GM12878 (cell line): ENCODE results near the gene ALDH1A1. TPM values are rescaled to one million over a fixed set of nuclear protein-coding genes. Genes with fewer than 3 reads are reported as not detected.

Source experiments
- ATAC-seq: fragments of 200-7000 bp; cut with Tn5 transposase; 3 replicates; pipeline ENCODE4 v1.9.1; 2020; ENCODE audit warnings: mild to moderate bottlenecking, moderate library complexity
- BruUV-seq: library from RNA; stranded (reverse); fragments of 400-500 nt; replicated peaks from 2 replicates; lab custom pipeline; 2021; lab: Mats Ljungman, UMichigan
- CTCF ChIA-PET: fragments of 300-600 bp; sonication (Branson Sonifier 250); formaldehyde crosslinking; extraction: SDS; loops from one replicate; lab custom pipeline; 2021; ENCODE audit warnings: inconsistent platforms; lab: Yijun Ruan, JAX
- POLR2A ChIA-PET: fragments of 350-600 bp; formaldehyde crosslinking; extraction: SDS; loops from one replicate; lab custom pipeline; 2021; ENCODE audit warnings: inconsistent platforms; lab: Charles Lee
- RAD21 ChIA-PET: fragments of 300-600 bp; sonication (Branson Sonifier 250); formaldehyde crosslinking; loops from one replicate; lab custom pipeline; 2023; ENCODE audit warnings: antibody characterized with exemption; ENCODE audit not compliant: unreplicated experiment; lab: Charles Lee
- SMC1A ChIA-PET: fragments of 300-600 bp; sonication (Branson Sonifier 250); formaldehyde crosslinking; loops from one replicate; lab custom pipeline; 2023; ENCODE audit not compliant: unreplicated experiment, uncharacterized antibody; lab: Charles Lee
- DNase-seq: peaks from one replicate; pipeline ENCODE4 v3.0.0-alpha.2; 2011; ENCODE audit warnings: low read depth, low spot score
- FAIRE-seq: peaks from 3 replicates; lab custom pipeline; 2011; peaks lifted over from hg19 to GRCh38; lab: Jason Lieb, UNC
- H2AFZ ChIP-seq: 2 replicates; pipeline ENCODE4 v1.6.0; 2011; ENCODE audit warnings: low read depth, low read length, control low read depth; ENCODE audit not compliant: control insufficient read depth
- H3K27ac ChIP-seq: 2 replicates; pipeline ENCODE4 v1.5.1; 2011; ENCODE audit warnings: control low read depth; ENCODE audit not compliant: control insufficient read depth, insufficient read depth
- H3K27me3 ChIP-seq, 2 experiments: replicated peaks in 1 of 2; 2 replicates each; pipeline versions ENCODE4 v1.6.0 to v1.6.1; 2011; ENCODE audit warnings: low read length in 1 of 2; ENCODE audit not compliant: control insufficient read depth in 2 of 2, insufficient read depth in 2 of 2
- H3K36me3 ChIP-seq, 2 experiments: 2 replicates each; pipeline ENCODE4 v1.5.1; 2011; ENCODE audit warnings: low read length in 1 of 2; ENCODE audit not compliant: control insufficient read depth in 2 of 2, insufficient read depth in 2 of 2
- H3K4me1 ChIP-seq: 2 replicates; pipeline ENCODE4 v1.6.1; 2011; ENCODE audit warnings: mild to moderate bottlenecking, low read length, moderate library complexity, mixed read lengths; ENCODE audit not compliant: control insufficient read depth, insufficient read depth
- H3K4me2 ChIP-seq: 2 replicates; pipeline ENCODE4 v1.6.0; 2011; ENCODE audit warnings: control low read depth; ENCODE audit not compliant: control insufficient read depth, insufficient read depth
- H3K4me3 ChIP-seq: fragments of 200-600 bp; sonication (generic); 2 replicates; pipeline ENCODE4 v1.5.1; 2016
- H3K79me2 ChIP-seq: 2 replicates; pipeline ENCODE4 v1.6.0; 2011; ENCODE audit warnings: low read length; ENCODE audit not compliant: control insufficient read depth, insufficient read depth
- H3K9ac ChIP-seq: 2 replicates; pipeline ENCODE4 v1.8.0; 2011; ENCODE audit warnings: low read length, control low read depth, mixed read lengths; ENCODE audit not compliant: control insufficient read depth, insufficient read depth
- H3K9me3 ChIP-seq: replicated peaks from 3 replicates; pipeline ENCODE4 v1.5.1; 2011; ENCODE audit warnings: mild to moderate bottlenecking, low read length; ENCODE audit not compliant: control insufficient read depth, insufficient read depth
- H4K20me1 ChIP-seq: 2 replicates; pipeline ENCODE4 v1.6.0; 2011; ENCODE audit not compliant: control insufficient read depth, insufficient read depth
- BHLHE40 ChIP-seq, 2 experiments: fragments of 450-650 bp in 1 of 2; IDR thresholded peaks; 2 replicates each; pipeline ENCODE4 v1.6.1; 2011 to 2017; ENCODE audit warnings: low read depth in 2 of 2, borderline replicate concordance in 1 of 2, improper control_type of control experiment in 1 of 2, low read length in 1 of 2, mild to moderate bottlenecking in 1 of 2
- FOS ChIP-seq: IDR thresholded peaks from 3 replicates; pipeline ENCODE4 v1.6.1; 2011; ENCODE audit warnings: borderline replicate concordance; ENCODE audit not compliant: insufficient read length; ENCODE audit errors: extremely low read depth
- FOXM1 ChIP-seq: IDR thresholded peaks from 2 replicates; pipeline ENCODE4 v1.6.1; 2012; ENCODE audit warnings: low read depth, mild to moderate bottlenecking, inconsistent platforms, low read length, moderate library complexity
- MXI1 ChIP-seq: fragments of 150-350 bp; IDR thresholded peaks from 2 replicates; pipeline ENCODE4 v1.6.1; 2011; ENCODE audit warnings: low read depth, mild to moderate bottlenecking, inconsistent platforms, low read length, improper control_type of control experiment
- NBN ChIP-seq: fragments of 450-650 bp; IDR thresholded peaks from 2 replicates; pipeline ENCODE4 v1.6.1; 2016
- POLR2AphosphoS2 ChIP-seq: IDR thresholded peaks from 2 replicates; pipeline ENCODE4 v1.6.1; 2011; ENCODE audit warnings: low read depth, mild to moderate bottlenecking, low read length, improper control_type of control experiment, moderate library complexity
- STAT1 ChIP-seq: fragments of 450-650 bp; conservative IDR thresholded peaks from 2 replicates; pipeline ENCODE4 v1.6.1; 2014; ENCODE audit warnings: antibody characterized with exemption, mild to moderate bottlenecking
- WRNIP1 ChIP-seq: IDR thresholded peaks from 2 replicates; pipeline ENCODE4 v1.6.1; 2011; ENCODE audit warnings: low read depth, low read length, improper control_type of control experiment, borderline replicate concordance
- YBX1 ChIP-seq: fragments of 450-650 bp; IDR thresholded peaks from 2 replicates; pipeline ENCODE4 v1.6.1; 2016; ENCODE audit warnings: antibody characterized with exemption
- ZNF622 ChIP-seq: fragments of 450-650 bp; IDR thresholded peaks from 2 replicates; pipeline ENCODE4 v1.6.1; 2017; ENCODE audit warnings: mild to moderate bottlenecking, inconsistent platforms
- ZSCAN29 ChIP-seq: fragments of 450-650 bp; IDR thresholded peaks from 2 replicates; pipeline ENCODE4 v1.6.1; 2017; ENCODE audit warnings: mild to moderate bottlenecking, moderate library complexity
- WGBS: methylation state at CpG from one replicate; pipeline ENCODE4 v1.1.6; 2016; ENCODE audit warnings: low lambda C conversion rate; ENCODE audit not compliant: insufficient replicate concordance, insufficient coverage; ENCODE audit errors: missing lambda C conversion rate; 5-methylcytosine and 5-hydroxymethylcytosine counted together
- in situ Hi-C: fragments of 300-500 bp; cut with MboI; formaldehyde crosslinking; loops from 9 replicates; pipeline ENCODE4 v1.14.3; 2018; ENCODE audit warnings: mixed read lengths
- intact Hi-C: fragments of 100-400 bp; cut with micrococcal nuclease; formaldehyde crosslinking; loops from one replicate; pipeline ENCODE4 v1.14.2; 2022; ENCODE audit not compliant: unreplicated experiment
- polyA plus RNA-seq, 11 experiments: library from polyadenylated mRNA; depleted of rRNA in 4 of 11; unstranded in 6 of 11; stranded (reverse) in 5 of 11; fragments of >200 nt; fragmentation: Nextera tagmentation in 4 of 11; fragmentation: Illumina TruSeq in 1 of 11; extraction: Ambion mirVana in 4 of 11; extraction: Trizol in 1 of 11; gene quantifications; 1 replicate in 1 of 11; 2 replicates in 10 of 11; pipeline versions ENCODE4 v1.2.1 to v1.2.3, GENCODE V29; 2011 to 2016; ENCODE audit warnings: inconsistent platforms in 2 of 11, missing spikeins in 2 of 11, low read depth in 1 of 11
- total RNA-seq, 4 experiments: library from RNA; depleted of rRNA in 3 of 4; stranded (reverse); fragments of >200 nt in 3 of 4; fragmentation: Illumina TruSeq in 1 of 4; extraction: Trizol in 1 of 4; gene quantifications; 2 replicates each; pipeline versions ENCODE4 v1.2.1 to v1.2.3, GENCODE V29; 2013 to 2021
- TF ChIP-seq, protein P1 (sequence below): fragments of 450-650 bp; IDR thresholded peaks from 2 replicates; pipeline ENCODE4 v1.6.1; 2017; ENCODE audit warnings: mild to moderate bottlenecking, moderate library complexity
- TF ChIP-seq, protein P2 (sequence below): IDR thresholded peaks from 2 replicates; pipeline ENCODE4 v1.6.1; 2011; ENCODE audit warnings: borderline replicate concordance, low read depth, mild to moderate bottlenecking, moderate library complexity, low read length; ENCODE audit not compliant: insufficient read depth, poor library complexity, severe bottlenecking

ALDH1A1 gene
- total and polyA plus RNA-seq, 10 of the 15 experiments (the other 5 are each of a cell fraction or from before 2014, with no cell fraction given), result 0.03 to 0.54 TPM; not detected in 8

DNA sequence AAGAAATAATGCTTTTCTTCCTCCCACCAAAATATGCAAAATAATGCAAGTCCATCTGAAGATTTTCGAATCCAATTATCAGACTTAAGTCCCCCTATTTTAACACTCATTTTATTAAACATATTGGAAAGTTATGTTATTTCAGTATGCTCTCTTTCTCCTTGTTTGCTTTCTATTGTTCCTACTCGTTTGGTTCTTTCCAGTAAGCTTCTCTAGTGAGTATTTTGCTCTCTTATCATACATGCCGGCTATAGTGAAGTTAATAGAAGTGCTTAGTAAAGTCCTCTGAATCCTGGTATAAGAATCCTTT is 517 bp downstream of the ALDH1A1 start:
- no peak for TF ChIP-seq FOS
- no peak for TF ChIP-seq POLR2AphosphoS2
- TF ChIP-seq ZSCAN29, result no peak
- TF ChIP-seq, protein P1, sequence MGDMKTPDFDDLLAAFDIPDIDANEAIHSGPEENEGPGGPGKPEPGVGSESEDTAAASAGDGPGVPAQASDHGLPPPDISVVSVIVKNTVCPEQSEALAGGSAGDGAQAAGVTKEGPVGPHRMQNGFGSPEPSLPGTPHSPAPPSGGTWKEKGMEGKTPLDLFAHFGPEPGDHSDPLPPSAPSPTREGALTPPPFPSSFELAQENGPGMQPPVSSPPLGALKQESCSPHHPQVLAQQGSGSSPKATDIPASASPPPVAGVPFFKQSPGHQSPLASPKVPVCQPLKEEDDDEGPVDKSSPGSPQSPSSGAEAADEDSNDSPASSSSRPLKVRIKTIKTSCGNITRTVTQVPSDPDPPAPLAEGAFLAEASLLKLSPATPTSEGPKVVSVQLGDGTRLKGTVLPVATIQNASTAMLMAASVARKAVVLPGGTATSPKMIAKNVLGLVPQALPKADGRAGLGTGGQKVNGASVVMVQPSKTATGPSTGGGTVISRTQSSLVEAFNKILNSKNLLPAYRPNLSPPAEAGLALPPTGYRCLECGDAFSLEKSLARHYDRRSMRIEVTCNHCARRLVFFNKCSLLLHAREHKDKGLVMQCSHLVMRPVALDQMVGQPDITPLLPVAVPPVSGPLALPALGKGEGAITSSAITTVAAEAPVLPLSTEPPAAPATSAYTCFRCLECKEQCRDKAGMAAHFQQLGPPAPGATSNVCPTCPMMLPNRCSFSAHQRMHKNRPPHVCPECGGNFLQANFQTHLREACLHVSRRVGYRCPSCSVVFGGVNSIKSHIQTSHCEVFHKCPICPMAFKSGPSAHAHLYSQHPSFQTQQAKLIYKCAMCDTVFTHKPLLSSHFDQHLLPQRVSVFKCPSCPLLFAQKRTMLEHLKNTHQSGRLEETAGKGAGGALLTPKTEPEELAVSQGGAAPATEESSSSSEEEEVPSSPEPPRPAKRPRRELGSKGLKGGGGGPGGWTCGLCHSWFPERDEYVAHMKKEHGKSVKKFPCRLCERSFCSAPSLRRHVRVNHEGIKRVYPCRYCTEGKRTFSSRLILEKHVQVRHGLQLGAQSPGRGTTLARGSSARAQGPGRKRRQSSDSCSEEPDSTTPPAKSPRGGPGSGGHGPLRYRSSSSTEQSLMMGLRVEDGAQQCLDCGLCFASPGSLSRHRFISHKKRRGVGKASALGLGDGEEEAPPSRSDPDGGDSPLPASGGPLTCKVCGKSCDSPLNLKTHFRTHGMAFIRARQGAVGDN, result no peak
- TF ChIP-seq ZNF622, result no peak
- no peak for TF ChIP-seq YBX1
- TF ChIP-seq WRNIP1, result no peak
- no peak for TF ChIP-seq NBN
- TF ChIP-seq STAT1, result no peak
- no peak for TF ChIP-seq FOXM1
- TF ChIP-seq MXI1, result no peak
- TF ChIP-seq, protein P2, sequence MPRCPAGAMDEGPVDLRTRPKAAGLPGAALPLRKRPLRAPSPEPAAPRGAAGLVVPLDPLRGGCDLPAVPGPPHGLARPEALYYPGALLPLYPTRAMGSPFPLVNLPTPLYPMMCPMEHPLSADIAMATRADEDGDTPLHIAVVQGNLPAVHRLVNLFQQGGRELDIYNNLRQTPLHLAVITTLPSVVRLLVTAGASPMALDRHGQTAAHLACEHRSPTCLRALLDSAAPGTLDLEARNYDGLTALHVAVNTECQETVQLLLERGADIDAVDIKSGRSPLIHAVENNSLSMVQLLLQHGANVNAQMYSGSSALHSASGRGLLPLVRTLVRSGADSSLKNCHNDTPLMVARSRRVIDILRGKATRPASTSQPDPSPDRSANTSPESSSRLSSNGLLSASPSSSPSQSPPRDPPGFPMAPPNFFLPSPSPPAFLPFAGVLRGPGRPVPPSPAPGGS, result no peak
- TF ChIP-seq BHLHE40 (IDR thresholded peaks at IDR 0.05; ENCODE audit: borderline replicate concordance in 1 of 2, low read depth in 2 of 2, low read length in 1 of 2), result no peak

More for the DNA sequence above, 517 bp downstream of the ALDH1A1 start:
- Histone ChIP-seq H3K4me1 (no peaks in the 10 kb centered on the region), H3K9me3 (no peaks in the 10 kb centered on the region), H3K36me3 (no peaks in the 10 kb centered on the region), H3K27me3 (no peaks in the 10 kb centered on the region; a peak in 1 of 4 replicates), H3K27ac (no peak overlapping the region), H2AFZ (no peak overlapping the region), H3K4me2 (no peak overlapping the region), H4K20me1 (no peaks in the 10 kb centered on the region), H3K4me3 (no peak overlapping the region), H3K79me2 (no peaks in the 10 kb centered on the region), H3K9ac (no peak overlapping the region)
- ATAC-seq (no peak), DNase-seq (no peak), FAIRE-seq (no peak)
- in situ Hi-C loops (loop anchor here (5.0 kb wide), 1 partner anchor 50 kb away; no protein-coding TSS in a partner anchor), intact Hi-C loops (no loop called here)
- ChIA-PET SMC1A (no interaction called here), CTCF (interaction anchor here (1.3 kb wide), 1 partner anchor 94 kb away, joined by 4 read pairs; no protein-coding TSS in a partner anchor), RAD21 (no interaction called here), POLR2A (no interaction called here)
- no TSS peak for BruUV-seq
- 0% methylated on average over 3 of the region's 3 CpGs for WGBS
